GM23338 (cell line): Measurements from ENCODE around the gene POLD4. TPM values are rescaled to one million over a fixed set of nuclear protein-coding genes. Genes with fewer than 3 reads are reported as not detected.
A peak's percentile ranks its signal among the peaks of the same experiment; 100 is the strongest.

Experiments used
- ATAC-seq: fragments of 200-7000 bp; cut with Tn5 transposase; 3 replicates; pipeline ENCODE4 v1.9.1; 2020
- DNase-seq: peaks from one replicate; pipeline ENCODE4 v3.0.0-alpha.2; 2015; ENCODE audit warnings: low spot score
- H2AFZ ChIP-seq: fragments of 200-600 bp; sonication (generic); 2 replicates; pipeline ENCODE4 v1.8.0; 2016; ENCODE audit warnings: antibody characterized with exemption, mild to moderate bottlenecking, moderate library complexity
- H3F3A ChIP-seq: fragments of 200-600 bp; sonication (generic); replicated peaks from 2 replicates; pipeline ENCODE4 v1.8.0; 2017; ENCODE audit warnings: antibody characterized with exemption, mixed run types, low read depth
- H3K27ac ChIP-seq: fragments of 200-600 bp; sonication (generic); 2 replicates; pipeline ENCODE4 v1.6.1; 2016; ENCODE audit warnings: low read depth
- H3K27me3 ChIP-seq: fragments of 200-600 bp; sonication (generic); 2 replicates; pipeline ENCODE4 v1.8.0; 2016; ENCODE audit warnings: mild to moderate bottlenecking, mixed run types, moderate library complexity; ENCODE audit not compliant: insufficient read depth
- H3K36me3 ChIP-seq: fragments of 200-600 bp; sonication (generic); 2 replicates; pipeline ENCODE4 v1.8.0; 2016; ENCODE audit warnings: mild to moderate bottlenecking; ENCODE audit not compliant: insufficient read depth
- H3K4me1 ChIP-seq: fragments of 200-600 bp; sonication (generic); 2 replicates; pipeline ENCODE4 v1.8.0; 2016; ENCODE audit warnings: mild to moderate bottlenecking, moderate library complexity; ENCODE audit not compliant: insufficient read depth
- H3K4me2 ChIP-seq: fragments of 200-600 bp; sonication (generic); 2 replicates; pipeline ENCODE4 v1.7.1; 2017; ENCODE audit warnings: mixed run types
- H3K4me3 ChIP-seq: fragments of 200-600 bp; sonication (generic); 2 replicates; pipeline ENCODE4 v1.6.1; 2016; ENCODE audit warnings: mixed run types
- H3K79me2 ChIP-seq: fragments of 200-600 bp; sonication (generic); replicated peaks from 2 replicates; pipeline ENCODE4 v1.8.0; 2017; ENCODE audit warnings: mild to moderate bottlenecking; ENCODE audit not compliant: insufficient read depth
- H3K9me2 ChIP-seq: fragments of 200-600 bp; sonication (generic); 2 replicates; pipeline ENCODE4 v1.8.0; 2017; ENCODE audit not compliant: insufficient read depth
- H4K20me1 ChIP-seq: fragments of 200-600 bp; sonication (generic); replicated peaks from 2 replicates; pipeline ENCODE4 v1.8.0; 2017; ENCODE audit warnings: mild to moderate bottlenecking; ENCODE audit not compliant: insufficient read depth
- H3K27ac Mint-ChIP-seq: 2 replicates; pipeline ENCODE4 v1.8.0; 2020; ENCODE audit warnings: inconsistent platforms, mild to moderate bottlenecking, moderate library complexity, mixed read lengths
- H3K27me3 Mint-ChIP-seq: 3 replicates; pipeline ENCODE4 v1.8.0; 2022; ENCODE audit warnings: low read depth, mild to moderate bottlenecking, moderate library complexity, mixed read lengths, inconsistent platforms; ENCODE audit not compliant: insufficient read depth, poor library complexity
- H3K36me3 Mint-ChIP-seq: 3 replicates; pipeline ENCODE4 v1.8.0; 2021; ENCODE audit warnings: low read depth, mild to moderate bottlenecking, inconsistent platforms, moderate library complexity, mixed read lengths
- H3K4me1 Mint-ChIP-seq: 3 replicates; pipeline ENCODE4 v1.8.0; 2020; ENCODE audit warnings: mild to moderate bottlenecking, inconsistent platforms, mixed read lengths
- H3K4me3 Mint-ChIP-seq: 3 replicates; pipeline ENCODE4 v1.8.0; 2021; ENCODE audit warnings: moderate library complexity, mild to moderate bottlenecking, inconsistent platforms, mixed read lengths
- H3K9me3 Mint-ChIP-seq: 3 replicates; pipeline ENCODE4 v1.8.0; 2020; ENCODE audit warnings: moderate library complexity, mild to moderate bottlenecking, inconsistent platforms, mixed read lengths
- CREB1 ChIP-seq: fragments of 250-450 bp; sonication (Bioruptor Pico); IDR thresholded peaks from 2 replicates; pipeline ENCODE4 v1.5.0; 2020; ENCODE audit warnings: low read depth, mild to moderate bottlenecking, moderate library complexity
- ETS1 ChIP-seq: IDR thresholded peaks from 2 replicates; pipeline ENCODE4 v1.6.1; 2016; ENCODE audit warnings: antibody characterized with exemption
- EZH2 ChIP-seq: fragments of 200-600 bp; sonication (generic); IDR thresholded peaks from one replicate; pipeline ENCODE4 v1.8.0; 2017; ENCODE audit warnings: antibody characterized with exemption, mild to moderate bottlenecking, low read depth; ENCODE audit not compliant: unreplicated experiment
- JUNB ChIP-seq: IDR thresholded peaks from one replicate; pipeline ENCODE4 v1.6.1; 2016; ENCODE audit warnings: antibody characterized with exemption; ENCODE audit not compliant: unreplicated experiment
- REST ChIP-seq: IDR thresholded peaks from one replicate; pipeline ENCODE4 v1.6.1; 2018; ENCODE audit warnings: antibody characterized with exemption; ENCODE audit not compliant: unreplicated experiment
- STAT1 ChIP-seq: IDR thresholded peaks from one replicate; pipeline ENCODE4 v1.6.1; 2016; ENCODE audit warnings: antibody characterized with exemption; ENCODE audit not compliant: unreplicated experiment
- ZNF114 ChIP-seq: fragments of 250-450 bp; sonication (Bioruptor Pico); IDR thresholded peaks from 2 replicates; pipeline ENCODE4 v1.5.0; 2020; ENCODE audit warnings: mild to moderate bottlenecking, moderate library complexity
- ZNF331 ChIP-seq: fragments of 250-450 bp; sonication (Bioruptor Pico); IDR thresholded peaks from 2 replicates; pipeline ENCODE4 v1.5.0; 2020; ENCODE audit warnings: low read depth, mild to moderate bottlenecking, moderate library complexity
- polyA plus RNA-seq: library from polyadenylated mRNA; unstranded; fragments of >200 nt; fragmentation: Nextera tagmentation; extraction: Ambion mirVana; gene quantifications from 2 replicates; pipeline ENCODE4 v1.2.1, GENCODE V29; 2016
- total RNA-seq: library from RNA; depleted of rRNA; stranded (reverse); fragments of >200 nt; shearing (Covaris generic); gene quantifications from 2 replicates; pipeline ENCODE4 v1.2.3, GENCODE V29; 2014
- TF ChIP-seq, protein P1 (sequence below): fragments of 250-450 bp; sonication (Bioruptor Pico); IDR thresholded peaks from 2 replicates; pipeline ENCODE4 v1.5.0; 2020; ENCODE audit warnings: mild to moderate bottlenecking, moderate library complexity

The POLD4 gene
- total and polyA plus RNA-seq, 2 experiments from 2014 or later = 16.2 to 23.0 TPM

GRCh38 chr11:67301951-67302516 lies 51.3 kb downstream of the POLD4 start (continued):
- TF ChIP-seq REST (no peak), STAT1 (no peak), ETS1 (no peak), JUNB (no peak)

- H3K4me3 Mint-ChIP-seq = no peak overlapping the region
- Histone ChIP-seq H2AFZ (no peak overlapping the region), H4K20me1 (no peaks in the 10 kb centered on the region), H3K79me2 (no peaks in the 10 kb centered on the region), H3K36me3 (no peaks in the 10 kb centered on the region), H3K4me1 (peaks cover 15% of the 10 kb centered on the region; the same call in 1 of the 2 replicates), H3K27ac (no peak overlapping the region), H3K4me2 (peak overlapping the region; percentile 96), H3K4me3 (peak overlapping the region; percentile 87), H3K27me3 (no peaks in the 10 kb centered on the region), H3K9me2 (no peaks in the 10 kb centered on the region), H3F3A (peaks cover 4% of the 10 kb centered on the region; the same call in 1 of the 2 replicates)
- ATAC-seq = no peak
- H3K9me3 Mint-ChIP-seq = peaks cover 6% of the 10 kb centered on the region
- H3K36me3 Mint-ChIP-seq = peaks cover 14% of the 10 kb centered on the region
- H3K4me1 Mint-ChIP-seq = peaks cover 3% of the 10 kb centered on the region; the same call in 1 of the 3 replicates
- no peak for DNase-seq
- peaks cover 13% of the 10 kb centered on the region for H3K27me3 Mint-ChIP-seq
- H3K27ac Mint-ChIP-seq = no peak overlapping the region
- TF ChIP-seq REST = no peak
- TF ChIP-seq, protein P1, sequence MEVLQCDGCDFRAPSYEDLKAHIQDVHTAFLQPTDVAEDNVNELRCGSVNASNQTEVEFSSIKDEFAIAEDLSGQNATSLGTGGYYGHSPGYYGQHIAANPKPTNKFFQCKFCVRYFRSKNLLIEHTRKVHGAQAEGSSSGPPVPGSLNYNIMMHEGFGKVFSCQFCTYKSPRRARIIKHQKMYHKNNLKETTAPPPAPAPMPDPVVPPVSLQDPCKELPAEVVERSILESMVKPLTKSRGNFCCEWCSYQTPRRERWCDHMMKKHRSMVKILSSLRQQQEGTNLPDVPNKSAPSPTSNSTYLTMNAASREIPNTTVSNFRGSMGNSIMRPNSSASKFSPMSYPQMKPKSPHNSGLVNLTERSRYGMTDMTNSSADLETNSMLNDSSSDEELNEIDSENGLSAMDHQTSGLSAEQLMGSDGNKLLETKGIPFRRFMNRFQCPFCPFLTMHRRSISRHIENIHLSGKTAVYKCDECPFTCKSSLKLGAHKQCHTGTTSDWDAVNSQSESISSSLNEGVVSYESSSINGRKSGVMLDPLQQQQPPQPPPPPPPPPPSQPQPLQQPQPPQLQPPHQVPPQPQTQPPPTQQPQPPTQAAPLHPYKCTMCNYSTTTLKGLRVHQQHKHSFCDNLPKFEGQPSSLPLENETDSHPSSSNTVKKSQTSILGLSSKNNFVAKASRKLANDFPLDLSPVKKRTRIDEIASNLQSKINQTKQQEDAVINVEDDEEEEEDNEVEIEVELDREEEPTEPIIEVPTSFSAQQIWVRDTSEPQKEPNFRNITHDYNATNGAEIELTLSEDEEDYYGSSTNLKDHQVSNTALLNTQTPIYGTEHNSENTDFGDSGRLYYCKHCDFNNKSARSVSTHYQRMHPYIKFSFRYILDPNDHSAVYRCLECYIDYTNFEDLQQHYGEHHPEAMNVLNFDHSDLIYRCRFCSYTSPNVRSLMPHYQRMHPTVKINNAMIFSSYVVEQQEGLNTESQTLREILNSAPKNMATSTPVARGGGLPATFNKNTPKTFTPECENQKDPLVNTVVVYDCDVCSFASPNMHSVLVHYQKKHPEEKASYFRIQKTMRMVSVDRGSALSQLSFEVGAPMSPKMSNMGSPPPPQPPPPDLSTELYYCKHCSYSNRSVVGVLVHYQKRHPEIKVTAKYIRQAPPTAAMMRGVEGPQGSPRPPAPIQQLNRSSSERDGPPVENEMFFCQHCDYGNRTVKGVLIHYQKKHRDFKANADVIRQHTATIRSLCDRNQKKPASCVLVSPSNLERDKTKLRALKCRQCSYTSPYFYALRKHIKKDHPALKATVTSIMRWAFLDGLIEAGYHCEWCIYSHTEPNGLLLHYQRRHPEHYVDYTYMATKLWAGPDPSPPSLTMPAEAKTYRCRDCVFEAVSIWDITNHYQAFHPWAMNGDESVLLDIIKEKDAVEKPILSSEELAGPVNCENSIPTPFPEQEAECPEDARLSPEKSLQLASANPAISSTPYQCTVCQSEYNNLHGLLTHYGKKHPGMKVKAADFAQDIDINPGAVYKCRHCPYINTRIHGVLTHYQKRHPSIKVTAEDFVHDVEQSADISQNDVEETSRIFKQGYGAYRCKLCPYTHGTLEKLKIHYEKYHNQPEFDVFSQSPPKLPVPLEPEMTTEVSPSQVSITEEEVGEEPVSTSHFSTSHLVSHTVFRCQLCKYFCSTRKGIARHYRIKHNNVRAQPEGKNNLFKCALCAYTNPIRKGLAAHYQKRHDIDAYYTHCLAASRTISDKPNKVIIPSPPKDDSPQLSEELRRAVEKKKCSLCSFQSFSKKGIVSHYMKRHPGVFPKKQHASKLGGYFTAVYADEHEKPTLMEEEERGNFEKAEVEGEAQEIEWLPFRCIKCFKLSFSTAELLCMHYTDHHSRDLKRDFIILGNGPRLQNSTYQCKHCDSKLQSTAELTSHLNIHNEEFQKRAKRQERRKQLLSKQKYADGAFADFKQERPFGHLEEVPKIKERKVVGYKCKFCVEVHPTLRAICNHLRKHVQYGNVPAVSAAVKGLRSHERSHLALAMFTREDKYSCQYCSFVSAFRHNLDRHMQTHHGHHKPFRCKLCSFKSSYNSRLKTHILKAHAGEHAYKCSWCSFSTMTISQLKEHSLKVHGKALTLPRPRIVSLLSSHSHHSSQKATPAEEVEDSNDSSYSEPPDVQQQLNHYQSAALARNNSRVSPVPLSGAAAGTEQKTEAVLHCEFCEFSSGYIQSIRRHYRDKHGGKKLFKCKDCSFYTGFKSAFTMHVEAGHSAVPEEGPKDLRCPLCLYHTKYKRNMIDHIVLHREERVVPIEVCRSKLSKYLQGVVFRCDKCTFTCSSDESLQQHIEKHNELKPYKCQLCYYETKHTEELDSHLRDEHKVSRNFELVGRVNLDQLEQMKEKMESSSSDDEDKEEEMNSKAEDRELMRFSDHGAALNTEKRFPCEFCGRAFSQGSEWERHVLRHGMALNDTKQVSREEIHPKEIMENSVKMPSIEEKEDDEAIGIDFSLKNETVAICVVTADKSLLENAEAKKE (CRISPR knock-in tag) = no peak
- no peak for TF ChIP-seq ZNF331 (CRISPR knock-in tag)
- no peak for TF ChIP-seq ZNF114 (CRISPR knock-in tag)
- TF ChIP-seq CREB1 (CRISPR knock-in tag) = no peak
- TF ChIP-seq EZH2 = no peak
- TF ChIP-seq STAT1 = no peak
These were observed 51.9 kb downstream of the POLD4 start for GRCh38 chr11:67301313-67301921.
